ENCODE data around the gene RPUSD1. TPM values are rescaled to one million over a fixed set of nuclear protein-coding genes. Genes with fewer than 3 reads are reported as not detected.
"Not testable (repeated sequence)": the region's sequence is repeated elsewhere in the genome, so short reads cannot be mapped to it uniquely, and the experiment has no call there.

The RPUSD1 gene
- total RNA-seq, 1 donor from 2014 or later: 36.8 TPM

DNA sequence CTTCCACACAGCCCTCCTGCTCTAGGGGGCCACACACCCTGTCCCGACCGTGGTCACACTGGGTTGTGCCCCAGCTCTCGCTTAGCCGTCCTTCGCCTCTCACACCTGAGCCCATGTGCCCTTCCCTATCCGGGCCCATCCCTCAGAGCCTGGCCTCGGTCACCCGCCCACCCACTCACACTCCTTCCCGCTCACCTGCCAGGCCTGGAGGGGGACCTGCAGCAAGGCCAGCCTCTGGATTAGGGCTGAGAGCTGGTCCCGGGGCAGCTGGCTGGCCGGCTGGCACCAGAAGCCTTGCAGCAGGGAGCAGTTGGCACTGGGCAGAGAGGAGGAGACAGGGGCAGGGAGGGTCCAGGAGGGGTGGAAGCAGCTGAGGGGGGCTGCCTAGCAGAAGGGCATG is 9.7 kb downstream of the RPUSD1 start:
- no peak for TF ChIP-seq CTCF (conservative IDR thresholded peaks at IDR 0.05)
- Mint-ChIP-seq H3K4me1 (no peaks in the 10 kb centered on the region), H3K9me3 (no peaks in the 10 kb centered on the region), H3K27ac (ENCODE audit: unreplicated experiment) (no peak overlapping the region), H3K4me3 (no peak overlapping the region), H3K36me3 (ENCODE audit: low read depth) (no peaks in the 10 kb centered on the region), H3K27me3 (ENCODE audit: low read depth) (no peaks in the 10 kb centered on the region)
- DNase-seq (ENCODE audit: low read depth, low spot score): no peak

GRCh38 chr16:777826-778225 is 10.4 kb downstream of the RPUSD1 start:
- Mint-ChIP-seq H3K27ac (ENCODE audit: unreplicated experiment) (no peak overlapping the region), H3K27me3 (ENCODE audit: low read depth) (no peaks in the 10 kb centered on the region), H3K9me3 (no peaks in the 10 kb centered on the region), H3K4me3 (no peak overlapping the region), H3K4me1 (no peaks in the 10 kb centered on the region), H3K36me3 (ENCODE audit: low read depth) (no peaks in the 10 kb centered on the region)
- TF ChIP-seq CTCF (conservative IDR thresholded peaks at IDR 0.05): no peak
- no peak for DNase-seq (ENCODE audit: low read depth, low spot score)

GRCh38 chr16:776824-777223 is 11.4 kb downstream of the RPUSD1 start:
- no peak for TF ChIP-seq CTCF (conservative IDR thresholded peaks at IDR 0.05)

DNA sequence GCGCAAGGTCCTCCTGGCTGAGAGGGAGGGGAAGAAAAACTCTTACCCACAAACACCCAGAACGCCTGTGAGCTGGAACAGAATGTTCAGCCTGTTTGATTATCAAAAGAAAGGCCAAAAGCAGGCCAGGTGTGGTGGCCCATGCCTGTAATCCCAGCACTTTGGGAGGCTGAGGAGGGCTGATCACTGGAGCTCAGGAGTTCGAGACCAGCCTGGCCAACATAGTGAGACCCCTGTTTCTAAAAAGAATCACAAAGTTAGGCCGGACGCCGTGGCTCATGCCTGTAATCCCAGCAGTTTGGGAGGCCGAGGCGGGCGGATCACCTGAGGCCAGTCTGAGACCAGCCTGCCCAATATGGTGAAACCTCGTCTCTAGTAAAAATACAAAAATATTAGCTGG is 11.9 kb downstream of the RPUSD1 start:
- not testable (repeated sequence) for H3K27me3 Mint-ChIP-seq (ENCODE audit: low read depth); DNase-seq (ENCODE audit: low read depth, low spot score); H3K36me3 Mint-ChIP-seq (ENCODE audit: low read depth); H3K27ac Mint-ChIP-seq (ENCODE audit: unreplicated experiment); H3K4me3 Mint-ChIP-seq; H3K4me1 Mint-ChIP-seq; H3K9me3 Mint-ChIP-seq

More at GRCh38 chr16:776824-777223, 11.4 kb downstream of the RPUSD1 start:
- Mint-ChIP-seq H3K4me1 (no peaks in the 10 kb centered on the region), H3K36me3 (ENCODE audit: low read depth) (no peaks in the 10 kb centered on the region), H3K4me3 (no peak overlapping the region), H3K27me3 (ENCODE audit: low read depth) (no peaks in the 10 kb centered on the region), H3K9me3 (no peaks in the 10 kb centered on the region), H3K27ac (ENCODE audit: unreplicated experiment) (no peak overlapping the region)
- DNase-seq (ENCODE audit: low read depth, low spot score): no peak

DNA sequence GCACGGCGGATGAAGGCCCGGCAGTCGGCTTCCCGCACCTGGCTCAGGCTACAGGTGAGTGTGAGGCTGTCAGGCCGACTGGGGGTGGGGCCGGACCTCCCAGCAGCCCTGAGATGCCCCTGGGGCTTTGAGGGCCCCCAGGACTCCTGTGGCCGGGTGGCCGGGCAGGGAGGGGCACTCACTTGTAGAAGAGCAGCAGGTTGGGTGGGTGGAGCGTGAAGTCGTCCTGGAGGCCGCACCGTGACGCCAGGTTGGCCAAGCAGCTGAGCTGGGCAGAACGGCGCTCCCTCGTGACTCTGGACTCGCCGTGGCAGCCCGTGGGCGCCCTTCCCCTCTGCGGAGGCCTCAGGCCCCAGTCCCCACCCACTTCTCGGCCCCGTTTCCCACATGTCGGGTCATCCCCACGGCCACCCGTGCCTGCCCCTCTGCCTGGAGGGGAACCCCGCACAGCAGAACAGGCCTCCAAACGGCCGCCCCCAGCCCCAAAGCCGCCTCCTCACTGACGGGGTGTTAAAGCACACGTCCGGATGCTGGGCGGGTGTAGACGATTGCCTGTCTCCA is 12.9 kb downstream of the RPUSD1 start:
- no peak for TF ChIP-seq CTCF (conservative IDR thresholded peaks at IDR 0.05)
- Mint-ChIP-seq H3K4me3 (no peak overlapping the region), H3K9me3 (no peaks in the 10 kb centered on the region), H3K27me3 (ENCODE audit: low read depth) (no peaks in the 10 kb centered on the region), H3K36me3 (ENCODE audit: low read depth) (no peaks in the 10 kb centered on the region), H3K27ac (ENCODE audit: unreplicated experiment) (no peak overlapping the region), H3K4me1 (no peaks in the 10 kb centered on the region)
- no peak for DNase-seq (ENCODE audit: low read depth, low spot score)

DNA sequence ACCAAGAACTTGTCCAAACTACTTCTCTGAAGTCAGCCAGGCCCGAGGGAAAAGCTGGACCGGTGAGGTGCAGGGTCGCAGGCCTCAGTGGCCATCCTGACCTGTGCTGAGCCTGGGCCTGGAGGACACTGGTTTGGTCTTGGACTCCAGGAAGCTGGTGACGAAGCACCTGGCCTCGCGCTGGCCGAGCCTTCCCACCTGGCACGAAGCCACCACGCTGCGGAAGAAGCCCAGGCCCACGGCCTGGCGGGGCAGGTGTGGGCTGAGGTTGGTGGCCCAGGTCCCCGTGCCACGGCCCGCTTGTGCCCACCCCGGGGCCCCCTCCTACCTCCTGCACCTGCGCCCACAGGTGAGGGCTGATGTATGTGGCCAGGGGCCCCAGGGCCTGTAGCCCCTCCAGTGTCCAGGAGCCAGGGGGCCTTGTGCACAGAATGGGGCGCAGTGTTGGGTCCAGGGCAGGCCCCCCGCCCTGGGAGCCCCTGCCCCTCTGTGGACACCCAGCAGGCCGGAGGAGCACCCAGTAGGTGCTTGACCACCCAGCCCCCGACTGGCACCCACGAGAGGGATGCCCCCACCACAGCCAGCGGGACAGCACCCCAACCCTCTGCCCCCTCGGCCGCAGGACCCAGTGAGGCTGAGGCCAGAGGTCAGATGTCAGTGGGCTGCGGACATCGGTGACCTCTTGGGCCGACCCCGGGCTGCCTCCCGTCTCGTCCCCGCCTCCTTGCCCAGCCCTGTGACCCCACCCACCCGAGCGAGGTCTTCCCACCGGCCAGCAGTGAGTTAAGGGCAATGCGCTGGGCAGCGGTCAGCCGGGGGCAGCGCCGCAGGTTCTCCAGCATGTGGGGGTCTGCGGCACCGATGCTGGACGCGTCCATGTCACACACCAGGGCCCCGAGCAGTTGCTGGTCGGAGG is 13.8 kb downstream of the RPUSD1 start:
- no peak for DNase-seq (ENCODE audit: low read depth, low spot score)
- H3K4me3 Mint-ChIP-seq: no peak overlapping the region
- H3K4me1 Mint-ChIP-seq: no peaks in the 10 kb centered on the region
- H3K9me3 Mint-ChIP-seq: no peaks in the 10 kb centered on the region
- no peak for TF ChIP-seq CTCF (conservative IDR thresholded peaks at IDR 0.05)
- H3K36me3 Mint-ChIP-seq (ENCODE audit: low read depth): no peaks in the 10 kb centered on the region
- no peak overlapping the region for H3K27ac Mint-ChIP-seq (ENCODE audit: unreplicated experiment)
- no peaks in the 10 kb centered on the region for H3K27me3 Mint-ChIP-seq (ENCODE audit: low read depth)
